OCI-LY1 (cell line): ENCODE results near the gene TRAK1.
A peak's percentile ranks its signal among the peaks of the same experiment; 100 is the strongest.

Experiments used
- H2AFZ ChIP-seq: fragments of 200-600 bp; sonication (generic), shearing (Covaris generic); 2 replicates; pipeline ENCODE4 v1.6.0; 2014; ENCODE audit warnings: antibody characterized with exemption, mild to moderate bottlenecking, low read length
- H3F3A ChIP-seq: fragments of 200-600 bp; sonication (generic), shearing (Covaris generic); 2 replicates; pipeline ENCODE4 v1.6.0; 2014; ENCODE audit warnings: mild to moderate bottlenecking, antibody characterized with exemption, low read length, moderate library complexity; ENCODE audit not compliant: insufficient read depth
- H3K27ac ChIP-seq: fragments of 200-600 bp; sonication (generic); 2 replicates; pipeline ENCODE4 v1.5.1; 2014; ENCODE audit warnings: low read length, mixed run types, mild to moderate bottlenecking, low read depth; ENCODE audit not compliant: poor library complexity, severe bottlenecking
- H3K27me3 ChIP-seq: fragments of 200-600 bp; sonication (generic); 2 replicates; pipeline ENCODE4 v1.6.0; 2014; ENCODE audit warnings: antibody characterized with exemption, mild to moderate bottlenecking, low read length, moderate library complexity; ENCODE audit not compliant: insufficient read depth
- H3K36me3 ChIP-seq: fragments of 200-600 bp; sonication (generic); 2 replicates; pipeline ENCODE4 v1.6.1; 2014; ENCODE audit warnings: mild to moderate bottlenecking, antibody characterized with exemption, low read length, moderate library complexity, mixed read lengths; ENCODE audit not compliant: insufficient read depth
- H3K4me1 ChIP-seq: fragments of 200-600 bp; sonication (generic); 2 replicates; pipeline ENCODE4 v1.5.1; 2014; ENCODE audit warnings: mild to moderate bottlenecking, low read length, moderate library complexity; ENCODE audit not compliant: insufficient read depth, severe bottlenecking
- H3K4me2 ChIP-seq: fragments of 200-600 bp; sonication (generic), shearing (Covaris generic); 2 replicates; pipeline ENCODE4 v1.6.1; 2014; ENCODE audit warnings: low read length
- H3K4me3 ChIP-seq: fragments of 200-600 bp; sonication (generic); 2 replicates; pipeline ENCODE4 v1.5.1; 2014; ENCODE audit warnings: low read length, low read depth, mild to moderate bottlenecking, mixed read lengths; ENCODE audit not compliant: poor library complexity, severe bottlenecking
- H3K79me2 ChIP-seq: fragments of 200-600 bp; shearing (Covaris generic); 2 replicates; pipeline ENCODE4 v1.6.1; 2016; ENCODE audit warnings: mixed run types, low read length, mixed read lengths; ENCODE audit not compliant: insufficient read depth
- H3K9ac ChIP-seq: fragments of 200-600 bp; sonication (generic), shearing (Covaris generic); 2 replicates; pipeline ENCODE4 v1.6.1; 2014; ENCODE audit warnings: mild to moderate bottlenecking, low read length, mixed read lengths
- H3K9me2 ChIP-seq: fragments of 200-600 bp; sonication (generic), shearing (Covaris generic); 2 replicates; pipeline ENCODE4 v1.6.1; 2014; ENCODE audit warnings: low read depth, mild to moderate bottlenecking, low read length, mixed read lengths
- H3K9me3 ChIP-seq: fragments of 200-600 bp; shearing (Covaris generic); 2 replicates; pipeline ENCODE4 v1.6.1; 2014; ENCODE audit warnings: low read length, mixed read lengths
- H4K20me1 ChIP-seq: fragments of 200-600 bp; sonication (generic), shearing (Covaris generic); 2 replicates; pipeline ENCODE4 v1.6.0; 2016; ENCODE audit warnings: mild to moderate bottlenecking, low read length; ENCODE audit not compliant: insufficient read depth
- CTCF ChIP-seq: fragments of 200-600 bp; sonication (generic), shearing (Covaris generic); IDR thresholded peaks from 2 replicates; pipeline ENCODE4 v1.5.1; 2017; ENCODE audit warnings: mild to moderate bottlenecking, antibody characterized with exemption, low read length, moderate library complexity, mixed read lengths
- EZH2 ChIP-seq: fragments of 200-600 bp; sonication (generic), shearing (Covaris generic); IDR thresholded peaks from 2 replicates; pipeline ENCODE4 v1.8.0; 2017; ENCODE audit warnings: borderline replicate concordance, mixed run types, mild to moderate bottlenecking, antibody characterized with exemption, low read length, moderate library complexity, mixed read lengths

Gene TRAK1

GRCh38 chr3:42067326-42067725, 23.8 kb upstream of the TRAK1 start:
- no peaks in the 10 kb centered on the region for H3K9me3 ChIP-seq
- H3K4me3 ChIP-seq: no peak overlapping the region
- peak overlapping the region; percentile 45 for H3K27ac ChIP-seq
- no peaks in the 10 kb centered on the region for H3K36me3 ChIP-seq
- no peak overlapping the region for H2AFZ ChIP-seq
- peaks cover 81% of the 10 kb centered on the region for H3K79me2 ChIP-seq
- H3K27me3 ChIP-seq: no peaks in the 10 kb centered on the region
- H3F3A ChIP-seq: no peaks in the 10 kb centered on the region
- peaks cover 67% of the 10 kb centered on the region for H3K4me1 ChIP-seq
- H3K4me2 ChIP-seq: peak overlapping the region; percentile 46; the same call in 1 of the 2 replicates
- H4K20me1 ChIP-seq: no peaks in the 10 kb centered on the region
- H3K9ac ChIP-seq: no peak overlapping the region
- TF ChIP-seq CTCF (no peak), EZH2 (no peak)
- H3K9me2 ChIP-seq: no peaks in the 10 kb centered on the region

- H3K79me2 ChIP-seq: peaks cover 85% of the 10 kb centered on the region
- H3K36me3 ChIP-seq: no peaks in the 10 kb centered on the region
- no peak overlapping the region for H3K9ac ChIP-seq
- no peaks in the 10 kb centered on the region for H3K27me3 ChIP-seq
- H3K9me2 ChIP-seq: no peaks in the 10 kb centered on the region
- H3K4me3 ChIP-seq: no peak overlapping the region
- peak overlapping the region; percentile 45 for H3K27ac ChIP-seq
- H3K9me3 ChIP-seq: no peaks in the 10 kb centered on the region
- H3K4me2 ChIP-seq: no peak overlapping the region; the same call in 1 of the 2 replicates
- H3F3A ChIP-seq: no peaks in the 10 kb centered on the region
- TF ChIP-seq CTCF (no peak), EZH2 (no peak)
- peaks cover 78% of the 10 kb centered on the region for H3K4me1 ChIP-seq
- no peaks in the 10 kb centered on the region for H4K20me1 ChIP-seq
- no peak overlapping the region for H2AFZ ChIP-seq
Measured at GRCh38 chr3:42068303-42069088, 22.7 kb upstream of the TRAK1 start.

GRCh38 chr3:42070089-42070488, 21.1 kb upstream of the TRAK1 start:
- Histone ChIP-seq H3K4me1 (peaks cover 84% of the 10 kb centered on the region), H3K27me3 (no peaks in the 10 kb centered on the region), H3K4me2 (no peak overlapping the region), H3K9ac (no peak overlapping the region), H4K20me1 (no peaks in the 10 kb centered on the region), H3K9me3 (no peaks in the 10 kb centered on the region), H3K27ac (peak overlapping the region; percentile 83), H3K4me3 (no peak overlapping the region), H3F3A (no peaks in the 10 kb centered on the region), H3K79me2 (peaks cover 88% of the 10 kb centered on the region), H3K9me2 (no peaks in the 10 kb centered on the region), H3K36me3 (peaks cover 6% of the 10 kb centered on the region; the same call in 1 of the 2 replicates), H2AFZ (no peak overlapping the region)
- no peak for TF ChIP-seq EZH2
